Erythroblast (primary cell): ENCODE data around the gene RNF19B.

Experiments
- GATA1 ChIP-seq: IDR thresholded peaks from 2 replicates; pipeline ENCODE4 v1.6.1; 2011; ENCODE audit warnings: low read depth, mild to moderate bottlenecking, control low read depth, low read length, moderate library complexity
- POLR2A ChIP-seq: IDR thresholded peaks from 2 replicates; pipeline ENCODE4 v1.6.1; 2011; ENCODE audit warnings: mild to moderate bottlenecking, low read length

GRCh38 chr1:32960342-32960741 lies 4.3 kb downstream of the RNF19B start:
- TF ChIP-seq POLR2A, result no peak
- no peak for TF ChIP-seq GATA1
